ENCODE data around the gene B9D1.

GRCh38 chr17:19301274-19301951 lies 61.1 kb downstream of the B9D1 start:
- no peak for TF ChIP-seq EZH2phosphoT487 (IDR thresholded peaks at IDR 0.05; ENCODE audit: low read depth)
- TF ChIP-seq CTCF (IDR thresholded peaks at IDR 0.05; ENCODE audit: low read depth, low read length) = no peak

Data from OCI-LY3 (cell line).